Measurements from ENCODE around the gene TRMT13.

TRMT13 gene

GRCh38 chr1:100132566-100133477, at the start of gene TRMT13, which contains the start of gene SASS6:
TSS of gene TRMT13 (plus strand) at chr1:100133163. CDS start at chr1:100133169, 6 bp downstream.
TSS of gene SASS6 (minus strand) at chr1:100132930. CDS start at chr1:100132814, 116 bp downstream.
- DNase-seq: peak; percentile 97

GRCh38 chr1:100087396-100087795, 45.6 kb upstream of the TRMT13 start:
- no peak for DNase-seq

DNA sequence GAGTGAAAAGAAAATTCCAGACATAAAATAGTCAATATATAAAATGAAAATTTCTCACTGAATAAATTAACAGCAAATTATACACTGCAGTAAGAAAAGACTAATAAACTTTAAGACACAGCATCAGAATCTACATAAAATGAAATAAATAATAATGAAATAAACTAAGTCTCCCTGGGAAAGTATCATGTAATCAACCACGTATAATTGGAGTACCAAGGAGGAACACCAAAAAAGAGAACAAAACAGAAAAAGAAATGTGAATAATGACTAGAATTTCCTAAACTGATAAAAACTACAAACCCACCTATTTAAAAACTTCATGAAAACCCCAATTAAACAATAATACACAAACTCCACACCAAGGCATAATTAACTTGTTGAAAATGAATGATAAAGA, 43.9 kb upstream of the TRMT13 start:
- DNase-seq: no peak

DNA sequence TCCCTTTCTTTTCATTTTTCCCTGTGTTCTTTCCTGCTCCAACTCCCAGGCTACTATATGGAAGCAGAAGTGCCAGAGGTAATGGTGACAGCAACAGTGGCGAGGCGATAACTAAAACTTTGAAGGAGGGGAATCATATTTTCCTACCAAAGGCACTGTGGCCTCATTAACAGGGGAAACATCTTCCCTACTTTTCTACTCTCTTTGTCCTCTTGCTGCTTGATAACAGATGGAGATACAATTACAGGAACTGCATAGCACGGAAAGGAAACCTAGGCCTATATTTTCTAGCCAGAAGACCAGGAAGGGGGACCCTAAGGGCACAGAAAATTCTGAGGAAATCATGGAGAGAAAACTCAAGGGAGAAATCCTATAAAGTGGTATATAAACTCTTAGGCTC, 42.5 kb upstream of the TRMT13 start:
- DNase-seq: no peak

DNA sequence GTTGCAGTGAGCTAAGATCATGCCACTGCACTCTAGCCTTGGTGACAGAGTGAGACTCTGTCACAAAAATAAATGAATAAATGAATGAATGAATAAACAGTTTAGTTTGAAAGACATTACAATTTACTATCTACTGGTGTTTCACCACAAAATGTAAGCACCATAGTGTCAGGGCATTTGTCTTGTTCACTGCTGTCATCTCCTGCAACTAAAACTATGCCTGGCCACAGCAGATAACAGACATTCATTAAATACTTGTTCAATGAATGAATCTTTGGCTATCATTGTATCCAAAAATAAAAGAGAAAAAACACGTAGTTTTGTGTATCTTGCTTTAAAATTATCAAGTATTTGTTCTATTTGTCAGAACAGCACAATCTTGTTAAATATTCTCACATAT, 32.8 kb upstream of the TRMT13 start:
- DNase-seq: no peak

DNA sequence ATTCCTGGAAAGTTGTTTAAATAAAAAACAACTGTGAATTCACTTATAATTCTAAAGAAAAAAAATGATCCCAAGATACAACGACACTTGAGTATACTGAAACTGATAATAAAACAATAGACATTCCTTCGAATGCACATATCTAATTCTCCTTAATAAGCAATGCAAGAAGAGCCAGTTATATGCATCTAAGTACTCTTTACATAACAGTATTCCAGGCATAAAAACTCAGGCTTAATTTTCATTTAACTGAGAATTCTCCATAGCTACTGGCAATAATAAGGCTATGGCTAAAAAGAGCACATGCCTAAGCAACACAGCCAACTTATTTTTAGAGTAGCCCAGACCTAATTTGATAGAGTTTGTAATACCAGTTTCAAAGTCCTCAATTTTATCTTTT, 31.4 kb upstream of the TRMT13 start:
- DNase-seq: no peak

GRCh38 chr1:100107696-100108095, 25.3 kb upstream of the TRMT13 start:
- DNase-seq: no peak

DNA sequence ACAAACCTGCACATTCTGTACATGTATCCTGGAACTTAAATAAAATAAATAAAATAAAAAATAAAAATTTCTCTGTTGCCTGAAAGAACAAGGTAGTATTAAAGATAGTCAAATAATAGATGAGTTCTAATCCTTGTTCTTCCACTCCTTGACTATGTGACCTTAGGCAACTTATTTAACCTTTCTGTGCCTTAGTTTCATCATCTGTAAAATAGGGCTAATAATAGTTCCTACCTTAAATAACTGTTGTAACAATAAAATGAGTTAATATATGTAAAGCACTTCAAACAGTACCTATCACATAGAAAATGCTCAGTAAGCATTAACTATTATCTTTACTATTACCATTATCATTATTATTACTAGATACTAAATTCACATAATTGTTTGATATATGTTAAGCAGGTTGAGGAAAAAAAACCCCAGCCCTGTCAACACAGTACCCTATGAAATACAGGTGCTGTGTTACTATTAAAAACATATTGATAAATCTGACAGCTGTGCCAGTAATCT, 23.4 kb upstream of the TRMT13 start:
- DNase-seq: no peak

DNA sequence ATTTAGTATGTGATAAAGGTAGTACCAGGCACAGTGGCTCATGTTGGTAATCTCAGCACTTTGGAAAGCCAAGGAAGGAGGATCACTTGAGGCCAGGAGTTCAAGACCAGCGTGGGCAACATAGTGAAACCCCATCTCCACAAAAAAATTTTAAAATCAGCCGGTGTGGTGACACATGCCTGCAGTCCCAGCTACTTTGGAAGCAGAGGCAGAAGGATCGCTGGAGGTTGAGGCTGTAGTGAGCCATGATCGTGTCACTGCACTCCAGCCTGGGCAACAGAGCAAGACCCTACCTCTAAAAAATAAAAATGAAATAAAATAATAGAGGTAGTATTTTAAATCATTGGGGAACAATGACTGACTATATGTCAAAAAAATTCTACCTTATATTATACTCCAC, 17.4 kb upstream of the TRMT13 start:
- no peak for DNase-seq

- DNase-seq: no peak
Measured at GRCh38 chr1:100122177-100122576, 10.8 kb upstream of the TRMT13 start.

GRCh38 chr1:100127226-100127625, 5.7 kb upstream of the TRMT13 start:
- DNase-seq: no peak

GRCh38 chr1:100130552-100131077, 2.3 kb upstream of the TRMT13 start:
- DNase-seq: no peak

GRCh38 chr1:100131623-100132022, 1.3 kb upstream of the TRMT13 start:
- no peak for DNase-seq

DNA sequence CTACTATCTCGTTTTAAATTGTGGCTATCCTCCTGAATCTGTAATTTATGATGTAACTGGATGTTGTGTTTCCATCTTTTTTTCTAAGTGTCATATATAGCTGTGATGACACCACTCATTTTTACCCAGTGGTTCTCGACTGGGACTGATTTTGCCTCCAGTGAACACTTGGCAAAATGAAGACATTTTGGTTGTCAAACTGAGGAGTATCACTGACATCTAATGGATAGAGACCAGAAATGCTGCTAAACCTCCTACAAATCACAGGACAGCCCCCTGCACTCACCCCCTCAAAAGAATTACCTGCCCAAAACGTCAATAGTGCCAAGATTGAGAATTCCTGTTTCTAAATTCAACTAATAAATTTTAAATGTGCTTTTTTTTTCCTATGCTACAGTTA, 1.9 kb downstream of the TRMT13 start:
- no peak for DNase-seq

DNA sequence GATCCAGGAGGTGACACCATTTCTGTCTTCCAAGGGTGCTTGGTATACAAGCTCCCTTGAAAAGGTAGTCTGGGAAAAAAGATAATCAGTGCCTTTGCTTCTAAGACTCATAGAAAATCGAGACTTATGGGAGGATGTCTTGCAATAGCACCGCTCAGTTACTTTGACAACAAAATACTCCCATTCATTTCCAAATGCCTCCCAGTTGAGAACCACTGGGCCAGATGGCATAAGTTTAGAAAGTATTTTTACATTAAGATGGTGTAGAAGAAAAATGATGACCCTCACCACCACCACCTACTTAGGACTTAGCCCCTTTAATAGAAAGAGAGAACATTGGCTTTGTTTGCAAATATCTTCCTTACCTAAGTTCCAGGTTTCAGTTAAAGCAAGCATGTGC, 4.6 kb downstream of the TRMT13 start:
- DNase-seq: no peak

DNA sequence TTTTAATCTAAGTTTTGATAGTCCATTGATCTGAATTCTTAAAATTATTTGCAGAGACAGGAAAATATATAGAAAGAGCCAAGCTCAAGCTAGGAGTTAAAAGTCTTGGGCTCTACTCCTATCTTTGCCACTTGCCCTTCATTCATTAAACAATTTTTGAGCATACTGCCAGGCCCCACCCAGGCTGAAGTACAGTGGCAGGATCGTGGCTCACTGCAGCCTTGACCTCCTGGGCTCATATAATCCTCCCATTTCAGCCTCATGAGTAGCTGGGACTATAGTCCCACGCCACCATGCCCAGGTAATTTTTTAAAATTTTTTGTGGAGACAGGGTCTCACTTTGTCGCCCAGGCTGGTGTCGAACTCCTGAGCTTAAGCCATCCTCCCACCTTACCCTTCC, 8.2 kb downstream of the TRMT13 start:
- no peak for DNase-seq

DNA sequence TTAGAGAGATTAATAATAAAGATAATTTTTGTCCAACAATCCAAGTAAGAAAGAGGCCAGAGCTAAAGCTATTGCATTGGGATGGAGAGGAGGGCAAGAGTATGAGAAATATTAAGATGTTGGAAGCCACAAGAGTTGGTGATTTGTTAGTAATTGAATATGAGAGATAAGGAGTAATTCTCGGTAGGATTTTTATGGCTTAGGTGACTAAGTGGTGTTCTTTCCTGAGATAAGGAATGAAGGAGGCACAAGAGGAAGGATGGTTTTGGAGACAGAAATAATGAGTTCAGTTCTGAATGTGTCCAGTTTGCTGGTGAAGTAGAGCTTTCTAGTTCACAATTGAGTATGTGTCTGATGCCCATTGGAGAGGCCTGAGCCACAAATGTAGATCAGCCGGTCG, 9.4 kb downstream of the TRMT13 start:
- DNase-seq: no peak

GRCh38 chr1:100145116-100145515, 12.2 kb downstream of the TRMT13 start:
- no peak for DNase-seq

DNA sequence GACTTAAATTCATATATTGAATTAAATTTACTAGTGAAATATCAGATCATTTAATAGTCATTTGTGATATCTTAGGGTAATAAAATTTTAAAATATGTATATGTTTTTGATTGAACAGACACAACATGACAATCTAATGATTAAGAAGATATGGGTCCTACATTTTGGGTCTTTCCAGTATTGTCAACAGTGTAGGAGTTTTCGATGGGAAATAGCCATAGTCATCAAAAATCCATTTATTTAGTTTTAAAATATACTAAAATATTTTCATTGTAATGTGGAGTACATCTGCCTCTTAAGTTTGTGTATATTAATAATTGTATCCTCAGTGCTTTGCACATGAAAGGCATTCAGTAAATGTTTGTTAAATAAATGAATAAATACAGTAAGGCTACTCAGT, 14.0 kb downstream of the TRMT13 start:
- DNase-seq: no peak

GRCh38 chr1:100147875-100148274, 14.9 kb downstream of the TRMT13 start:
- DNase-seq: no peak

- no peak for DNase-seq
Measured at GRCh38 chr1:100151679-100152078, 18.7 kb downstream of the TRMT13 start.

DNA sequence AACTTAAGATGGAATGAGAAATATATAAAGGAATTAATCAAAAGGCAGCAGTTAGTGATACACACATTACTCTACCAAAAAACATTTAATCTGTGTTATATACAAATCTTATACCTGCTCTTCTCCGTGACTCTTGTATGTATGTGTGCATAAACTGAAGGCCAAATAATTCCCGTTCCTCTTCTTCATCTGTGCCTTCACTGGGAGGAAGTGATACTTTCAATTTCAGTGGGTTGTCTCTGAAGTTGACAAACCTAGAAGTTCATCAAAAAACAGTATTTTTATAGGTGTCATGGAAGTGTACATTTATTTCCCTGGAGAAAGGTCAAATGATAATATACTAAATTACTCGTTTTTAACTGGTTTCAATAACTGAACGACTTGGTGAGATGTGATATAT, 19.3 kb downstream of the TRMT13 start:
- DNase-seq: no peak

GRCh38 chr1:100162881-100163280, 29.9 kb downstream of the TRMT13 start:
- DNase-seq: no peak

- no peak for DNase-seq
Measured at GRCh38 chr1:100164216-100164615, 31.3 kb downstream of the TRMT13 start.
